Measurements from ENCODE around the gene BRAF.
"Not testable (repeated sequence)": the region's sequence is repeated elsewhere in the genome, so short reads cannot be mapped to it uniquely, and the experiment has no call there.

Gene BRAF

GRCh38 chr7:140924821-140925421, at the start of gene BRAF:
TSS of gene BRAF (minus strand) at chr7:140924929. CDS start at chr7:140924703, 226 bp downstream.
- peak; percentile 37 for DNase-seq (ENCODE audit: low read depth)
- no peak for TF ChIP-seq CTCF (IDR thresholded peaks at IDR 0.05; ENCODE audit: control insufficient read depth, insufficient read depth, low read depth, low read length, missing control alignments)

GRCh38 chr7:140972876-140973829, 48.4 kb upstream of the BRAF start:
- TF ChIP-seq CTCF (IDR thresholded peaks at IDR 0.05; ENCODE audit: control insufficient read depth, insufficient read depth, low read depth, low read length, missing control alignments) = no peak
- no peak for DNase-seq (ENCODE audit: low read depth)
- no peak overlapping the region for H3K4me3 ChIP-seq (ENCODE audit: control insufficient read depth, low read depth, low read length)

More at GRCh38 chr7:140924821-140925421, at the start of gene BRAF:
- peak within 1 kb of the TSS; percentile 94 for H3K4me3 ChIP-seq (ENCODE audit: control insufficient read depth, low read depth, low read length)

GRCh38 chr7:140972344-140972743, 47.6 kb upstream of the BRAF start:
- H3K4me3 ChIP-seq (ENCODE audit: control insufficient read depth, low read depth, low read length) = no peak overlapping the region
- DNase-seq (ENCODE audit: low read depth) = no peak
- TF ChIP-seq CTCF (IDR thresholded peaks at IDR 0.05; ENCODE audit: control insufficient read depth, insufficient read depth, low read depth, low read length, missing control alignments) = no peak

GRCh38 chr7:140967438-140967837, 42.7 kb upstream of the BRAF start:
- H3K4me3 ChIP-seq (ENCODE audit: control insufficient read depth, low read depth, low read length) = no peak overlapping the region
- TF ChIP-seq CTCF (IDR thresholded peaks at IDR 0.05; ENCODE audit: control insufficient read depth, insufficient read depth, low read depth, low read length, missing control alignments) = no peak
- no peak for DNase-seq (ENCODE audit: low read depth)

- no peak for DNase-seq (ENCODE audit: low read depth)
- H3K4me3 ChIP-seq (ENCODE audit: control insufficient read depth, low read depth, low read length) = no peak overlapping the region
- no peak for TF ChIP-seq CTCF (IDR thresholded peaks at IDR 0.05; ENCODE audit: control insufficient read depth, insufficient read depth, low read depth, low read length, missing control alignments)
Observed at GRCh38 chr7:140966561-140967233, 42.0 kb upstream of the BRAF start.

GRCh38 chr7:140961117-140961516, 36.4 kb upstream of the BRAF start:
- no peak overlapping the region for H3K4me3 ChIP-seq (ENCODE audit: control insufficient read depth, low read depth, low read length)
- no peak for DNase-seq (ENCODE audit: low read depth)
- TF ChIP-seq CTCF (IDR thresholded peaks at IDR 0.05; ENCODE audit: control insufficient read depth, insufficient read depth, low read depth, low read length, missing control alignments) = no peak

GRCh38 chr7:140956997-140957396, 32.3 kb upstream of the BRAF start:
- not testable (repeated sequence) for H3K4me3 ChIP-seq (ENCODE audit: control insufficient read depth, low read depth, low read length); DNase-seq (ENCODE audit: low read depth)
